GM18861 (cell line): ENCODE measurements around the gene ABCF3.

Experiments used
- ATAC-seq: cut with Tn5 transposase; IDR thresholded peaks from one replicate; pipeline ENCODE4 v1.9.1; 2021; ENCODE audit not compliant: unreplicated experiment

The ABCF3 gene

DNA sequence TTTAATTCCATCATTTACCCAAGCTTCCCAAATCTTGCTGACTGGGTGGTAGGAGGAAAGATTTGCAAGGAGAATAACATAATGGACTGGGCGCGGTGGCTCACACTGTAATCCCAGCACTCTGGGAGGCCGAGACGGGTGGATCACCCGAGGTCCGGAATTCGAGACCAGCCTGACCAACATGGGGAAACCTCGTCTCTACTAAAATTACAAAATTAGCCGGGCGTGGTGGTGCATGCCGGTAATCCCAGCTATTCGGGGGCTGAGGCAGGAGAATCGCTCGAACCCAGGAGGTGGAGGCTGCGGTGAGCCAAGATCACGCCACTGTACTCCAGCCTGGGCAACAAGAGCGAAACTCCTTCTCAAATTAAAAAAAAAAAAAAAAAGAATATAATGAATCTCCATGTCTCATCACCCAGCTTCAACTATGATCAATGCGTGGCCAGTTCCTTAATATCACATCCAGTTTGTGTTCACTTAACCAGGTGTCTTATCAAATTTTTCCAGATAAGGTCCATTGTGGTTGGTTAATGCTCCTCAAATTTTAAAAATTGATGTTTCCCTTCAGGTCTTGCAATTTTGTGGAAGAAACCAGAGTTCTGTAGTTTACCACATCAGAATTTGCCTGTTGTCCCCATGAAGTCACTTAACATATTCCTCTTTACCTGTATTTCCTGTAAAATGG lies 1.3 kb upstream of the ABCF3 start:
- no peak for ATAC-seq

GRCh38 chr3:184185461-184186183 lies 377 bp upstream of the ABCF3 start:
- ATAC-seq = peak; percentile 93

DNA sequence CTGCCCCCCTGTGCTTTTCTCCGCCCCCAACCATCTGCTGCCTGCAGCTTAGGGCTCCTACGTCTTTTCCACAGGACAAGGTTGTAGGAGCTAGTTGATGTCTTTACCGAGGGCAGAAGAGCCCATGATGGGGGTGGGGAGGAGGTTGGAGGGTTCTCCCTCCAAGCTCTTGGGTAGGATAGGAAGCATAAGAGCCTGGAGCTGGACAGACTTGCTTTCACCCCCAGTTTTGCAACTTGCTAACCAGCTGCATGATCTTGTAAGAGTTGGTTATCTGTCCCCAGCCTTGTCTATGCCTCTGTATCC lies 856 bp downstream of the ABCF3 start:
- ATAC-seq = no peak

GRCh38 chr3:184188080-184188479 lies 2.1 kb downstream of the ABCF3 start:
- no peak for ATAC-seq

GRCh38 chr3:184189421-184189820 lies 3.4 kb downstream of the ABCF3 start:
- no peak for ATAC-seq

DNA sequence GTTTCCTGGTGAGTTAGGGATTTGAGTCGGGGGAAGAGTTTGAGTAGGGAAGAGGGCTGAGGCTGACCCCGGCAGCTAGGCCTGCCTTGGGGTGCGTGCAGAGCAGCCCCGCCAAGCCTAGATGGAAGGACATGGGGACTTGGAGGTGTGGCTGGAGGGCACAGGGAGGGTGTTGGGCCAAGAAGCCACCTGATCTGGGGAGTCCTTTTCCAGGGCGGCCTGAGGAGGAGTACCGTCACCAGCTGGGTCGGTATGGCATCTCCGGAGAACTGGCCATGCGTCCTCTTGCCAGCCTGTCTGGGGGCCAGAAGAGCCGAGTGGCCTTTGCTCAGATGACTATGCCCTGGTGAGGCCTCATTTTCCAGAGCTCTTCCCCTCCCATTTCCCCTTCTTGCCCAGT lies 6.9 kb downstream of the ABCF3 start:
- no peak for ATAC-seq

GRCh38 chr3:184193991-184194539 lies 8.1 kb downstream of the ABCF3 start:
- ATAC-seq = no peak

GRCh38 chr3:184196536-184196935 lies 10.5 kb downstream of the ABCF3 start:
- no peak for ATAC-seq

DNA sequence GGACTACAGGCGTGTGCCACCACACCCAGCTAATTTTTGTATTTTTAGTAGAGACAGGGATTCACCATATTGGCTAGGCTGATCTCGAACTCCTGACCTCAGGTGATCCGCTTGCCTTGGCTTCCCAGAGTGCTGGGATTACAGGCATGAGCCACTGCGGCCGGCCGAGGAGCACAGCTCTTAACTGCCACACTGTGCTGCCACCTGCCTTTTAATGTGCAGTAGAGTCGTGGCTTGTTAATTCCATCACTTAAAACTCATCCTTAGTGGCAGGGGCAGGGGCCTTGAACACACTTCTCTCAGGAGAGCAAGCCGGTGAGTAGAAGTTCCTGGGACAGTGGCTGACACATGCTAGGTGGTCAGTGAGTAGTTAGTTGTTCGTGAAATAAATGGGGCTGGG lies 12.5 kb downstream of the ABCF3 start:
- no peak for ATAC-seq

DNA sequence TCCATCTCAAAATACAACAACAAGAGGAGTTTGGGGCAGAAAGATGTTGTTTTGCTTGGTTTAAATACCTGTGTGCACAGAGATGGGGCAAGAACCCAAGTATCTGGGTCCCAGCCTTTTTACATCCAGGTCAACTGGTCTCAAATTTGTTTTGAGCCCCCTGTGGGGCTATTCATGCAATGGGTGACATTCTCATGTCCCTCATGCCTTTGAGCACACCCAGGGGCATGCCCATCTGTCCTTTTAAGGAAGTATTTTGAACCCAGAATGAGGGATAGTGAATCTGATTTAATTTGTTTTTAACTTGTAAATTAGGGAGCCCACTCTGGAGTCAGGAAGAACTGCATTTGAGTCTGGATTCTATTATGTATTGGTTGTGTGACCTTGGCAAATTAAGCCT lies 14.8 kb downstream of the ABCF3 start:
- no peak for ATAC-seq

DNA sequence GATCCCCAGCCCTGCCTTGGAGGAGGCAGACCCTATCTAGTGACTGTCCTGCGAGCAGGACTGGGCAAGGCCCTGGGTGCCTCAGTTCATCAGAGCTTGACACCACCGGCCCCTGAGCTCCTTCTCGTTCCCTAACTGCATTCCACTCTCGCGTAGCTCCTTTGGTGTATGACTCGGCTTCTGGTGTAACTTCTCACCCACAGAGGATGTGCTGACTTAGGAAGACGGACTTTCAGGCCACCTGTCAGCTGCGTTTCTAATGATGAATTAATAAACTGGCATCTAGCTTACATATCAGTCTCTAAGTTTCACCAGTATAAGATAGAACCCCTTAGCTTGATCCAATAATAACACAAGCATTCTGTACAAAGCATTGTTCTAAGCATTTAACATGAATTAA lies 17.5 kb downstream of the ABCF3 start:
- no peak for ATAC-seq

- ATAC-seq = no peak
Measured at GRCh38 chr3:184209146-184209923, 23.3 kb downstream of the ABCF3 start.

GRCh38 chr3:184211297-184211696 lies 25.3 kb downstream of the ABCF3 start:
- no peak for ATAC-seq

- no peak for ATAC-seq
Measured at GRCh38 chr3:184211718-184212117, 25.7 kb downstream of the ABCF3 start.

GRCh38 chr3:184218814-184219213 lies 32.8 kb downstream of the ABCF3 start:
- ATAC-seq = no peak

GRCh38 chr3:184222521-184222920 lies 36.5 kb downstream of the ABCF3 start:
- no peak for ATAC-seq

DNA sequence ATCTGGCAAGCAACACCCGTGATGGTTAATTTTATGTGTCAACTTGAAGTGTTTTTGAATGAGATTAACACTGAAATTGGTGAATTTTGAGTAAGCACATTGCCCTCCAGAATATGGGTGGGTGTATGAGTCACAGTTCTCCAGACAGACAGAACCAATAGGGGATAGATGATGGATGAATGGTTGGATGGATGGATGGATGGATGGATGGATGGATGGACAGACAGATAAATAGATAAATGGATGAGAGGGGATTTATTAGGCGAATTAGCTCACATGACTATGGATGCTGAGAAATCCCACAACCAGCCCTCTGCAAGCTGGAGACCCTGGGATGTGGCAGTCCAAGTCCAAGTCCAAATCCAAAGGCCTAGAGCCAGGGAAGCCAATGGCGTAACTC lies 37.9 kb downstream of the ABCF3 start:
- no peak for ATAC-seq

- ATAC-seq = no peak
Measured at GRCh38 chr3:184227481-184227935, 41.5 kb downstream of the ABCF3 start.

GRCh38 chr3:184228376-184229137 lies 42.6 kb downstream of the ABCF3 start:
- ATAC-seq = no peak

- ATAC-seq = peak; percentile 70
Measured at GRCh38 chr3:184229394-184230080, 43.5 kb downstream of the ABCF3 start, which contains the start of gene VWA5B2. TSS of gene VWA5B2 (plus strand) at chr3:184229585. CDS start at chr3:184230529, 944 bp downstream.
